Epithelial cell of alveolus of lung (primary cell): ENCODE data around the gene STS. TPM values are rescaled to one million over a fixed set of nuclear protein-coding genes. Genes with fewer than 3 reads are reported as not detected.

Experiments
- total RNA-seq: library from RNA; depleted of rRNA; stranded (reverse); fragments of >200 nt; gene quantifications from 2 replicates; pipeline ENCODE4 v1.2.1, GENCODE V29; 2015

The STS gene
- total RNA-seq = 1.3 and 1.7 TPM in 2 replicates

DNA sequence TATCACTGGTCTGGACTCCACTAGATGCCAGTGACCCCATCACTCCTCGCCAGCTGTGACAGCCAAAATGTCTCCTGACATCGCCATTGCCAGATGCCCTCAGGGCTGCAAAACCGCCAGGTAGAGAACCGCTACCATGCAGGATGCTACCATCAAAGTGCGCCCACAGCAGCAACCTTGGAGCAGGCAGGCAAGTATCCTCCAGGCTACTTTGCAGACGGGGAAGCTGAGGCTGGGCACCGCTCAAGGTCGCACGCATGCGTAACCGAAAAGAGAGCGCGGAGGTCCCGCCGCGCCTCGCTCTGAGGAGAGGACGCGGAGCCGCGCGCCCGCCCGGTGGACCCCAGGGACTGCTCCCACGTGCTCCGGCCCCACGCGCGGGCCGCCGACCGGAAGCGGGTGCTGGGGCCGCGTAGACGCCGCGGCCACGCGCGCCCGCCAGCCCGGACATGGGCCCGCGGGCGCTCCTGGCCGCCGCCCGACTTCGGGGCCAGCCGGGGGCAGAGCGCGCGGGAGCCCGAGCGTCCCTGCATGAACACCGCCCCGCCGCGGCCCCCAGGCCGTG, at the start of gene STS:
TSS of gene STS (plus strand) at position 300 of the 565 bp plus-strand sequence. CDS start 105,488 bp downstream, outside the sequence.

DNA sequence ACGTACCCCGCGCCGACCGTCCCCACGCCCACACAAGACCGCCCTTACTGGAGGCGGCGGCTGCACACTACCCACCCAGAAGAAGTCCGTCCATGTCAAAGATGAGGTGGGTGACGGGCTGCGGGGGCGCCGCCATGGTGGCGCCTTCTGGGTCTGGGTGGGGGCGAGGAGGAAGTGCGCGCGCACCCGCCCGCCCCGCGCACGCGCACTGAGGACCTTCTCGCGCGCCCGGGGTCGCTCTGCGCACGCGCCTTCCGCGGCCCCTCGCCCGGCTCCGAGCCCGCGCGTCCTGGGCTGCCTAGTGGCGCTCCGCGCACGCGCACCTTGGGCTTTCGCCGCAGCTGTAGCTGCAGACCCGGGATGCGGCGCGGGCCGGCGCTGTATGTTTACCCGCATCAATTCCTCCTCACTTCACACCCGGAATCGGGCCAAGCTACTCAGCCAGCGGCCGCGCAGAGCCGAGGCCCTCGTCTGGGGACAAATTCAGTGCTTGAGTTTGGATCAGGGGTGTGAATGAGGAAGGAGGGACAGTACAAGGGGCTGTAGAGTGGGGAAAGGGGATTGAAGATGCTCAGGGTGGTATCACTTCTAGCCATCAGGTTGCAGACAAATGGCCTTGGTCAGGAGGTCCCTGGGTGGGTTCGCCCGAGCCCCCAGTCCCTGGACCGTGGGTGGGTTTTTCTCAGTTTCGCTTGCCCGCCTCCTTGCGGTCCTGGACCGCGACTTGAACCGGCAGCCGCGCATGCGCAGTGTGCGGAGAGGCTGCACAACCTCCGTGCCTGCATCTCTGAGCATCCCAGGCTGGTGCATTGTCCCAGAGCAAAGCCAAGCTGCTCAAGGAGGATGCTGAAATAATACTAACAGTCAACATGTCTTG, 704 bp downstream of the STS start, which contains the start of gene PUDP:
TSS of gene PUDP (minus strand) at position 176 of the 877 bp plus-strand sequence. CDS start at position 136, 40 bp downstream.

Other genes with a start within 250 kb of the STS start
- gene PUDP, start 441 bp downstream of the STS start, total RNA-seq = 11.6 and 22.9 TPM in 2 replicates